ENCODE data around the gene WIPF2.
"Not testable (repeated sequence)": the region's sequence is repeated elsewhere in the genome, so short reads cannot be mapped to it uniquely, and the experiment has no call there.

WIPF2 gene

GRCh38 chr17:40191237-40192208 lies 27.6 kb upstream of the WIPF2 start:
- DNase-seq (ENCODE audit: low spot score) = peak; percentile 69

GRCh38 chr17:40192961-40193360 lies 26.1 kb upstream of the WIPF2 start:
- no peak for DNase-seq (ENCODE audit: low spot score)

GRCh38 chr17:40194821-40195220 lies 24.3 kb upstream of the WIPF2 start:
- no peak for DNase-seq (ENCODE audit: low spot score)

- DNase-seq (ENCODE audit: low spot score) = no peak
Observed at GRCh38 chr17:40197550-40197949, 21.6 kb upstream of the WIPF2 start.

GRCh38 chr17:40197965-40198456 lies 21.1 kb upstream of the WIPF2 start:
- DNase-seq (ENCODE audit: low spot score) = not testable (repeated sequence)

GRCh38 chr17:40198576-40198975 lies 20.5 kb upstream of the WIPF2 start:
- DNase-seq (ENCODE audit: low spot score) = no peak

GRCh38 chr17:40203131-40203530 lies 16.0 kb upstream of the WIPF2 start:
- DNase-seq (ENCODE audit: low spot score) = no peak

- DNase-seq (ENCODE audit: low spot score) = not testable (repeated sequence)
Observed at GRCh38 chr17:40206193-40206592, 12.9 kb upstream of the WIPF2 start.

GRCh38 chr17:40209404-40210093 lies 9.6 kb upstream of the WIPF2 start:
- DNase-seq (ENCODE audit: low spot score) = no peak

GRCh38 chr17:40213914-40214313 lies 5.2 kb upstream of the WIPF2 start:
- DNase-seq (ENCODE audit: low spot score) = not testable (repeated sequence)

GRCh38 chr17:40218006-40218739 lies 931 bp upstream of the WIPF2 start:
- DNase-seq (ENCODE audit: low spot score) = no peak

GRCh38 chr17:40219594-40220338 lies 662 bp downstream of the WIPF2 start:
- peak; percentile 9 for DNase-seq (ENCODE audit: low spot score)

GRCh38 chr17:40224718-40225550 lies 5.8 kb downstream of the WIPF2 start:
- DNase-seq (ENCODE audit: low spot score) = no peak

- not testable (repeated sequence) for DNase-seq (ENCODE audit: low spot score)
Observed at GRCh38 chr17:40229146-40229545, 10.0 kb downstream of the WIPF2 start.

GRCh38 chr17:40230670-40231069 lies 11.6 kb downstream of the WIPF2 start:
- no peak for DNase-seq (ENCODE audit: low spot score)

GRCh38 chr17:40231928-40232327 lies 12.8 kb downstream of the WIPF2 start:
- not testable (repeated sequence) for DNase-seq (ENCODE audit: low spot score)

- DNase-seq (ENCODE audit: low spot score) = no peak
Observed at GRCh38 chr17:40241252-40241834, 22.2 kb downstream of the WIPF2 start.

GRCh38 chr17:40242774-40243173 lies 23.7 kb downstream of the WIPF2 start:
- no peak for DNase-seq (ENCODE audit: low spot score)

GRCh38 chr17:40243761-40244160 lies 24.7 kb downstream of the WIPF2 start:
- no peak for DNase-seq (ENCODE audit: low spot score)

- DNase-seq (ENCODE audit: low spot score) = no peak
Observed at GRCh38 chr17:40244255-40244654, 25.2 kb downstream of the WIPF2 start.
